MV-4-11 (cell line): Measurements from ENCODE around the gene ADAMTS12.

Source experiments
- DNase-seq: peaks from one replicate; lab custom pipeline; 2025; lab: John Stamatoyannopoulos, UW

ADAMTS12 gene

DNA sequence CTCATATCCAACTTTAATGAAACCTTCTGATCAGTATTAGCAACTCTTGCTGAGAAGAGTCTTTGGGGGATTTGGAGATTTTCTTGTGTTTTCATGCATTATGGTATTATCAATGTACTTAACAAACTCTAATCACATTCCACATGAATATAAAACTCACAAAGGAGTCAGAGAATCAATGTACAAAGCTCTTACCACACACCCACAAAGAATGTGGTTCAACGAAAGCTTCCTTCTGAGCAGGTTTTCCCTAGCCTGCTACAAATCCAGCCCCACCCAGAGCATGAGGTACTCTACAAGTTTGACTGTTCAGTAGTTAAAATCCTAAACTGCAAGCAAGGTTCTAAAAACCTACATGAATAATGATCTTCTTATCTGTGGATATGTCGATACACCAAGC, 240.9 kb downstream of the ADAMTS12 start:
- no peak for DNase-seq

DNA sequence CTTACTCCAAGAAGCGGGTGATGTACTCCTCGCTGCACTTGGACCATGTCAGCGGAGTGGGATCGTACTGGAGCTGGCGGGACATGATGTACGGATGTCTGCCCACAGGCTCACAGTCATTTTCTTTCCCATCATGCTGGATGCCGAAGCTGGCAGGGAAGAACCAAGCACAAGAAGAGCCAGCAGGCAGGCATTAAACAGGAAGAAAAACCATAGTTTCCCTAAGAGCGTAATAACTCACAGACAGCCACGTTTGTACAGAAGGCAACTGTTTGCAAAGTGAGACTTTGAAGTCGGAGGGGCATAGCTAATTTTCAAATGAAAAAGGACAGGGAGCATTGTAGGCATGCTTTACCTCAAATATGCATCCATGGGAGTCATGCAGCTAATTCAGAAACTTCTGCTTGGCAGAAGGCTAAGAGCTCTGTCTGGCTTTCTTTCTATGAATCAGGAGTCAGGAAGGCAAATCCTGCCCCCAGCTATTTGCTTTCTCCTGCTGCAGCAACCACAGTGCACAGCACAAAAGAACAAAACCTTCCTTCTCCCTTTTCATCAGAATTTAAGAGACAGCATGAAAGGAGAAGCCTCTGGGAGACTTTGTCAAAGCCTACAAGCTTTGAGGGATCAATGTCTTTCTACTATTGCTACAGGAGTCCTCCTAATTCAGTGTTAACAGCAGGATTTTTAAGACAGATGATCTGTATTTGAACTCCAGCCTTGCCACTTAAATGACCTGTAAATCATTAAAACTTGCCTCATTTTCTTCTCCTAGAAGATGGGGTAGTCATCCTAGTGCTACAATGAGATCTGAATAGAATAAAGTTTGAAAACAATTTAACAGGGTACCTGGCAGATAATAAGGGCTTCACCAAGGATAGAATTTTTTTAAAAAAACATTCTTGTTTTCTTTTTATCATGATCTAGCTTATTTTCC, 242.0 kb downstream of the ADAMTS12 start:
- no peak for DNase-seq

DNA sequence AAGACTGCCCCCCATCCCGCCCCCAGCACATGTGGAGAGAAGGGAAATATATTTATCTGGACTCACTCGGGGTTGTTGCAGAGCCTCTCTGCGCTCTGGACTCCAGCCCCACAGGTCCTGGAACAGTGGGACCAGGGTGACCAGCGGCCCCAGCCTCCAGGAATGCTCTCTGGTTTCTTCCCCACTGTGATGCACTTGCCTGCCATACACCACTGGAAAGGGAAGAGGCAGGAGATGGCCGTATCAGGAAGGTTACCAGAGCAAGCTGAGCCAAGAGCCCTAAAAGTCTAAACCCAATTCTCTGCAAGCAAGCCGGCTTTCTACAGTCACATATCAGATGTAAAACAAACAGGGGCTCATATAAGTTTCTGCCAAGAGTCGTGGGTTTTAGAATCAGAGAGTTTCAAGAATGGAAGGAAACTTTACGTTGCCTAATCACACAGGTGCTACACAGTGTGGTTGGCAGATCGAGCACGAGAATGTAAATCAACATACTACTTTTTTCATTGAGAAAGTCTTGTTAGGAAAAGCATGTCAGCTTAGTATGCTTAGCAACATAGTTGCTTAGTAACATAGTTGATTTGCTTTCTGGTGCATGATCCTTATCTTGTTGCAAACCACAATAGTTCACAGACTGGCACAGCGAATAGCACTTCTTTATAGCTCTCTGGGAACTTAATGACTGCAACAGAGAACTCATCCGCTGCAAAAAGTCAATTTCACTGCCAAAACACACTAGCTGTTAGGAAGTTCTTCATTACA, 249.9 kb downstream of the ADAMTS12 start:
- DNase-seq = no peak

DNA sequence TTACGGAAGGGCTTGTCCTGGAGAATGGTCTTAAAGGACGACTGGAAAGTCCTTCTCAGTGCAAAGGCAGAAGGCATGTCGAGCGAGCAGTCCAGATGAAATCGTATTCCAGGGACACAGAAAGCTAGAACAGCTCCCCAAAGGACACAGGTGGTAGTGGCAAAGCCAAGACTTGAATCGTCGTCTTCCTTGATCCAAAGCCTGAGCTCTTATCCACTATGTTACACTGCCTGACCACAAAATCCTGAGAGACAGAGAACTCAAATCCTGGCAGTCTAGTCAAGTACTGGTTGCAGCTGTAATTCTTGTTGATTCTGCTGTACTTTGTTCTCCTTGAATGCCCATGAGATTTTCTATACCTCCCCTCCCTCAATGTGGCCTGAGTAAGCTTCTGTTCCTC, 252.3 kb downstream of the ADAMTS12 start:
- DNase-seq = no peak

DNA sequence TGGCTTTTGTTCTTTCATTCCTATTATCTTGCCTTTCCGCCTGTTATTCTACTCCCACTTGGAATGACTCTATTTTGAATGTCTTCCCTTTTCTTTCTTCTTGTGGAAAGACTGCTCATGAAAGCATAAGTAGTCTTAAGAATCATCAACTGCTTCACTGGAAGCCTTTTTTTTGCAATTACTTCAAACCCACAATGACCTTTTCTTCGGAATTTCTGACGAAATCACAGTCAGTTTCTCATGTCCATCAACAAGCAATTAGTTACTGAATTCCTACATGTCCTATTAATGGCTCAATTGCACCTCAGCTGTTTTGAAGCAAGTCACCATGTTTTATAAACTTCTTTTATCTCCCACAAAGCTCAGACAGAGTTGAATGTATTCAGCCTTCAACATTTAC, 254.8 kb downstream of the ADAMTS12 start:
- DNase-seq = no peak

DNA sequence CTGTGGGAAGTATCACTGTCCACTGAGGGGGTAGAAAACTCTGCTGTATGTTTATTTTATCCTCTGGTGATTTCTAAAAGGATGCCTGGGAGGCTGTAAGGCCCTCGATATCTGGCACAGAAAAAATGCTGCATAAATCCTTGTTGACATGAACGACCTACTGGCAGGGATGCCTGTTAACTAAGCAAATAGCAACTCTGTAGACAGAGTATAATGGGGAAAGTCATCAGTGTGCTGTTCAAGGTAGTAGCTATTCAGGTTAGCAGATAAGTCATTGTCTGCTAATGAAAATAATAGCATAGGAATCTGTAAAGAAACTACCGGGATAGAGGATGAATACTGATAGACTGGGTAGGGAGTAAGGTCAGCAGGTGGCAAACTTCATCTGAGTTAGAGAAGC, 256.2 kb downstream of the ADAMTS12 start:
- DNase-seq = no peak

GRCh38 chr5:33633699-33634098, 258.1 kb downstream of the ADAMTS12 start:
- no peak for DNase-seq

GRCh38 chr5:33631786-33632185, 260.0 kb downstream of the ADAMTS12 start:
- DNase-seq = no peak

DNA sequence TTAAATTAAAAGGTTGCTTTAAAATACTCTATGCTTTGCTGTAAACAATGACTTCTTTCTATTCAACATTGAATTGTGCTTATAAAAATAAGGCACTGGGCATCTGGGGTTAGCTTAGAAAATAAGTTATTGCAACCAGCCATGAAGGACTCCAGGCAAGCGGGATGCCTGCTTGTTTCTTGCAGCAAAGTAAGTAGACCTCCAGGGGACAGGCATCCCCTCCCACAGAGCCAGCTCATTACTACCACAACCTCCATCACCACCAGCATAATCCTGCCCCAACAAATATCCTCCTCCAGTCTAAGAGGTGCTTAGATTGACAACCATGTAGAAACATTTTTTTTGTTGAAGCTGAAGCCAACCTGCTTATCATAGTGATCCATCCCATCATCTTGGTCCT, 260.7 kb downstream of the ADAMTS12 start:
- no peak for DNase-seq

- no peak for DNase-seq
Observed at GRCh38 chr5:33629999-33630398, 261.8 kb downstream of the ADAMTS12 start.

- no peak for DNase-seq
Observed at GRCh38 chr5:33628796-33629195, 263.0 kb downstream of the ADAMTS12 start.

- DNase-seq = no peak
Observed at GRCh38 chr5:33621514-33621913, 270.3 kb downstream of the ADAMTS12 start.

DNA sequence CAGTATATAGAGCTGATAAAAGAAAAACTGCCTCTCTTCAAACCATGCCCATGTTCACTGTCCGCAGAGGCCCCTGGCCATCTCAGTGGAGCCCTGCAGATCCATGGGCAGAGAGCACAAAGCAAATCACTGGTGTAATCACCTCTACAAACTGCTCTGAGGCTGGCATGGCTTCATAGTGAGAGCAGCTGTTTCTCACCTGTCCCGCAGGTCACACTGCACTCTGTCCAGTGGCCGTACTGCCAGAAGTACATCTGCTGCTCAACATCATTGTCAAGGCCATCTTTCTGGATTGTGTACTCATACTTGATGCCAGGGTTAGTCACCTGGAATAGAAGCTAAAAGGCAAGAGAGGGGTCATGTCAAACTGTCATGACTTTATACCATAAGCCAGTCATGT, 277.8 kb downstream of the ADAMTS12 start:
- DNase-seq = no peak

- no peak for DNase-seq
Observed at GRCh38 chr5:33612386-33612785, 279.4 kb downstream of the ADAMTS12 start.

DNA sequence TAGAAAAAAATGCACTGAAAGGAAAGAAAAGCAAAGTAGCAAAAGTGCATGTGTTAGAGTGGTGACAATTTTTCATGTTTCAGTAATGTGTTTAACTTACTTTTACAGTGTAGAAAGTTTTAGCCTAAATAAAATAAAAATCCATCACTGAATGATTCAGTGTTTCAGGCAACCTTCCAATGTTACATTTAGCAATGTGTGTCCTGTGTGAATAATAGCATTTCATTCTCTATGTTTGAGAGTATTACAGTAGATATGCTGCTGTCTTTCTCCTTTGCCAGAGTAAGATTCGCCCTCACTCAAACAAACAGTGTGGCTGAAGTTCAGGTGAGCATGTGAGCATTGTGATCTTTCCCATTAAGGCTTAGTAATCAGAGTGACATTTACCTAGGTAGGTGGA, 279.9 kb downstream of the ADAMTS12 start:
- DNase-seq = no peak

DNA sequence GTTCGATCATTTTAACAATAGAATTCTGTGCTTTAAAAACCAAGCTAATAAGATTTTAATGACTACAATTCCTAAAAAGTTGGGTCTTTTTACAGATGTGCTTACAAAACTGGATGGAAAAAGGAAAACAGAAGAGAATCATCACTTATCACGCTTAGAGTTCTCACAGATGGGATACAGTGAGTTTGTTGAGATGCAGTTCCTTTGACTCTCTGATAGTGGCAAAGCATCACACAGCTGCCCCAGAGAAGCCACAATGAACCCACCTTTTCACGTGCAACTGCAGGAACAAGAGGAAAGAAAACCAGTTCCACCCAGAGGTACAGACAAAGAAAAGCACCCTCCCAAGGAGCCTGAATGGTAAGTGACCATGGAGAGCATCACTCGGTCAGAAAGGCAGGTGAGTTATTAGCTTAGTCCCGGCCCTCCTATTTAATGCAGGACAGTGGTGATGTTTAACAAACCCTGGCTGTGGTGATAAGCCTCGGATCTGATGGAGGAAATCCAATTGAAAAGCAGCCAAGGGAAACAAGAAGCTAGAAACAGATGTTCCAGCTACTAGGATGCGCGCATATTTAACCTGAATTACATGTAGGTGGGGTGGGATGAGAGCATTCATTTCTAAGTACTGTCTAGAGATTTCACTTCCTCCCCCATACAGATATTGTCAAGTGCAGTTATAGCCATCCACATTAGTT, 283.3 kb downstream of the ADAMTS12 start:
- no peak for DNase-seq

- no peak for DNase-seq
Observed at GRCh38 chr5:33604503-33604902, 287.3 kb downstream of the ADAMTS12 start.

DNA sequence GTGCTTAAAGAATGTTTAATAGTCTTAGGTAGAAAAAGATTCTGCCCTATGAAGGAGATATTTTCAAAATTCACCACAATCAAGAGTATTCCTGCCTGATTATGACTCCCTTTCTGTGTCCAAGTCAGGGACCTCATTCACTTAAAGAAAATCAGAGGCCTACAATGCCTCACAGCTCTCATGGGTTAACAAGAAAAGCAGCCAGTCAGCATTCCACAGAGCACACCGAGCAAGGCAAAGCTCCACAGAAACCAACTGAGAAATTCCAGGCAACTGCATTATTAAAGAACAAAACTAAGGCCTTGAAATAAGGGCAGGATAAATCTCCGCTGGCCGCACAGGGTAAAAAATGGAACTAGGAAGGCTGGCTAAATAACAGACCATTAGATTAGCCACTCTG, 289.9 kb downstream of the ADAMTS12 start:
- DNase-seq = no peak

DNA sequence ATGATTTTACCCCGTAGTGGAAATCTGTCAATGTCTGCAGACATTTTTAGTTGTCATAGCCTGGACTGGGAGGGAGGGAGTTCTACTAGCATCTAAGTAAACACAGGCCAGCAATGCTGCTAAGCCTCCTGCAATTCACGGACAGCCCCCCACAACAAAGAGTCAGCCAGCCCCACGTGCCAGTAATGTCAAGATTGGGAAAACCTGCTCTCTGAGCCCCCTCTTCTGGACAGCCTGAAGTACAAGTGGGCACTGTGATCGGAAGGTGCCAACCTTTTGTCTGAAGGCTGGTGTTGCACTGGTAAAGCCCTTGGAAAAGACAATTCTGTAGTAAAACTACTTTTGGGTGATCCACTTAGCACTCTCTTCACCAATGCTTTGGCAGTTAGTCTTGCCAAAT, 296.5 kb downstream of the ADAMTS12 start:
- DNase-seq = no peak

DNA sequence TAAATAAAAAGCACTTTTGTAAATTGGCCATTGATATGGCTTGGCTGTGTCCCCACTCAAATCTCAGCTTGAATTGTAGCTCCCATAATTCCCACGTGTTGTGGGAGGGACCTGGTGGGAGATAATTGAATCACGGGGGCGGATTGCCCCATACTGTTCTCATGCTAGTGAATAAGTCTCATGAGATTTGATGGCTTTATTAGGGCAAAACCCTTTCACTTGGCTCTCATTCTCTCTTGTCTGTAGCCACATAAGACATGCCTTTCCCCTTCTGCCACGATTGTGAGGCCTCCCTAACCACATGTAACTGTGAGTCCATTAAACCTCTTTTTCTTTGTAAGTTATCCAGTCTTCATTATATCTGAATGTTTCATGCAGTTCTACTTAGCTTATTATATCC, 297.8 kb downstream of the ADAMTS12 start:
- DNase-seq = no peak

- DNase-seq = no peak
Observed at GRCh38 chr5:33592245-33592644, 299.5 kb downstream of the ADAMTS12 start.

DNA sequence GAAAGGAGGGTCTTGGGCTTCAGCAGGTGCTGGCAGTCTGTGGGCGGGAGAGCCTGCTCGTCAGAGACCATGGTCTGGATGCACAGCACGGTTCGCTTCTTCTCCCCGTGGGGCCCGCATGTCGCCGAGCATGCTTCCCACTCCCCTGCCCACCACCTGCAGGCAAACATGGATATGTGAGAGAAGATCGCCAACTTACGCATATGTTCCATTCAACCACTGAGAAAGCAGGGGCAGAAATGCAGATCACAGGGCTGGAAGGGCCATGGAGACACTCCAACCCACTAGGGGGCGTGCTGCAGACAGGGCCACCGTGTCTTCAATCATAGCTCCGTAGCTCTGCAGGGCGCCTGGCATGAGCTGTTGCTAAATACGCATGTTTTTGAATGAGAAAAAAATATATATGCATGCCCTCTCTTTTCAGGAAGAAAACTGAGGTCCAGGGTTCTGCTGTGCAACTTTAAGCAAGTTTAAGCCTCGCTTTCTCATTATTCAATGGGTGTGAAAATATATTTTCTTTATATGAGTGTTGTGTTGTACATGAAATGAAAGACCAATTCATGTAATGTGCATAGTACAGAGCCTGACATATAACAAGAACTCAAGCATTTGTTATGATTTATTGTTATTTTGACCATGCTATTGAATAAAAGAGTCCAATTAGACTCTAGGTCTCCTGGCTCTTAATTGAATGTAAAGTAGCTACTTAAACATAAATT, 303.0 kb downstream of the ADAMTS12 start:
- DNase-seq = no peak
